Activated naive CD8-positive, alpha-beta T cell (primary cell): ENCODE results near the gene PTPN7.
"Not testable (repeated sequence)": the region's sequence is repeated elsewhere in the genome, so short reads cannot be mapped to it uniquely, and the experiment has no call there.

Experiments
- H3K27ac Mint-ChIP-seq: one replicate; pipeline ENCODE4 v1.8.0; 2021; ENCODE audit warnings: mixed read lengths
- H3K27me3 Mint-ChIP-seq: one replicate; pipeline ENCODE4 v1.8.0; 2021; ENCODE audit warnings: mixed read lengths
- H3K36me3 Mint-ChIP-seq: one replicate; pipeline ENCODE4 v1.8.0; 2021; ENCODE audit warnings: mixed read lengths
- H3K4me1 Mint-ChIP-seq: one replicate; pipeline ENCODE4 v1.8.0; 2021; ENCODE audit warnings: low read depth, mixed read lengths
- H3K4me3 Mint-ChIP-seq: one replicate; pipeline ENCODE4 v1.8.0; 2021; ENCODE audit warnings: mild to moderate bottlenecking, mixed read lengths
- H3K9me3 Mint-ChIP-seq: one replicate; pipeline ENCODE4 v1.8.0; 2021; ENCODE audit warnings: low read depth, mixed read lengths

The PTPN7 gene

GRCh38 chr1:202154148-202154765, 6.1 kb downstream of the PTPN7 start:
- Mint-ChIP-seq H3K27ac (peak overlapping the region; percentile 36), H3K27me3 (no peaks in the 10 kb centered on the region), H3K9me3 (no peaks in the 10 kb centered on the region), H3K4me3 (no peak overlapping the region), H3K4me1 (peaks cover 40% of the 10 kb centered on the region), H3K36me3 (peaks cover 15% of the 10 kb centered on the region)

- Mint-ChIP-seq H3K36me3 (peaks cover 13% of the 10 kb centered on the region), H3K27ac (no peak overlapping the region), H3K4me3 (no peak overlapping the region), H3K27me3 (no peaks in the 10 kb centered on the region), H3K9me3 (no peaks in the 10 kb centered on the region), H3K4me1 (peaks cover 36% of the 10 kb centered on the region)
Measured at GRCh38 chr1:202153284-202153683, 7.1 kb downstream of the PTPN7 start.

- peaks cover 13% of the 10 kb centered on the region for H3K36me3 Mint-ChIP-seq
Measured at GRCh38 chr1:202152399-202152798, 8.0 kb downstream of the PTPN7 start.

GRCh38 chr1:202151045-202151444, 9.4 kb downstream of the PTPN7 start:
- no peak overlapping the region for H3K4me3 Mint-ChIP-seq
- no peaks in the 10 kb centered on the region for H3K9me3 Mint-ChIP-seq
- H3K27ac Mint-ChIP-seq: peak overlapping the region; percentile 67
- no peaks in the 10 kb centered on the region for H3K27me3 Mint-ChIP-seq
- peaks cover 13% of the 10 kb centered on the region for H3K36me3 Mint-ChIP-seq
- H3K4me1 Mint-ChIP-seq: peaks cover 19% of the 10 kb centered on the region

More at GRCh38 chr1:202152399-202152798, 8.0 kb downstream of the PTPN7 start:
- Mint-ChIP-seq H3K4me3 (no peak overlapping the region), H3K4me1 (peaks cover 28% of the 10 kb centered on the region), H3K27me3 (no peaks in the 10 kb centered on the region), H3K27ac (no peak overlapping the region), H3K9me3 (no peaks in the 10 kb centered on the region)

- no peaks in the 10 kb centered on the region for H3K27me3 Mint-ChIP-seq
- H3K9me3 Mint-ChIP-seq: no peaks in the 10 kb centered on the region
- peaks cover 18% of the 10 kb centered on the region for H3K4me1 Mint-ChIP-seq
- peaks cover 11% of the 10 kb centered on the region for H3K36me3 Mint-ChIP-seq
- H3K4me3 Mint-ChIP-seq: no peak overlapping the region
- H3K27ac Mint-ChIP-seq: peak overlapping the region; percentile 67
Measured at GRCh38 chr1:202150602-202151001, 9.8 kb downstream of the PTPN7 start.

GRCh38 chr1:202150187-202150586, 10.2 kb downstream of the PTPN7 start:
- peaks cover 11% of the 10 kb centered on the region for H3K36me3 Mint-ChIP-seq
- no peak overlapping the region for H3K27ac Mint-ChIP-seq
- H3K9me3 Mint-ChIP-seq: no peaks in the 10 kb centered on the region
- peaks cover 19% of the 10 kb centered on the region for H3K4me1 Mint-ChIP-seq
- H3K4me3 Mint-ChIP-seq: no peak overlapping the region
- no peaks in the 10 kb centered on the region for H3K27me3 Mint-ChIP-seq

GRCh38 chr1:202149566-202149965, 10.8 kb downstream of the PTPN7 start:
- H3K36me3 Mint-ChIP-seq: peaks cover 8% of the 10 kb centered on the region
- H3K27ac Mint-ChIP-seq: no peak overlapping the region
- no peaks in the 10 kb centered on the region for H3K27me3 Mint-ChIP-seq
- no peak overlapping the region for H3K4me3 Mint-ChIP-seq
- H3K4me1 Mint-ChIP-seq: peaks cover 14% of the 10 kb centered on the region
- no peaks in the 10 kb centered on the region for H3K9me3 Mint-ChIP-seq

- Mint-ChIP-seq H3K27ac (no peak overlapping the region), H3K36me3 (peaks cover 8% of the 10 kb centered on the region), H3K4me1 (peaks cover 17% of the 10 kb centered on the region), H3K9me3 (no peaks in the 10 kb centered on the region), H3K27me3 (no peaks in the 10 kb centered on the region), H3K4me3 (no peak overlapping the region)
Measured at GRCh38 chr1:202148391-202148790, 12.0 kb downstream of the PTPN7 start.

GRCh38 chr1:202146993-202147392, 13.4 kb downstream of the PTPN7 start:
- H3K36me3 Mint-ChIP-seq: peaks cover 8% of the 10 kb centered on the region
- H3K27ac Mint-ChIP-seq: peak overlapping the region; percentile 41
- H3K9me3 Mint-ChIP-seq: no peaks in the 10 kb centered on the region
- no peaks in the 10 kb centered on the region for H3K27me3 Mint-ChIP-seq
- H3K4me3 Mint-ChIP-seq: no peak overlapping the region
- H3K4me1 Mint-ChIP-seq: peaks cover 28% of the 10 kb centered on the region

GRCh38 chr1:202146279-202146678, 14.1 kb downstream of the PTPN7 start:
- Mint-ChIP-seq H3K36me3 (peaks cover 7% of the 10 kb centered on the region), H3K27ac (no peak overlapping the region), H3K4me1 (peaks cover 31% of the 10 kb centered on the region)

GRCh38 chr1:202145744-202146140, 14.7 kb downstream of the PTPN7 start:
- H3K9me3 Mint-ChIP-seq, H3K36me3 Mint-ChIP-seq, H3K27me3 Mint-ChIP-seq: not testable (repeated sequence)
- H3K27ac Mint-ChIP-seq: peak overlapping the region; percentile 81
- H3K4me1 Mint-ChIP-seq: peaks cover 31% of the 10 kb centered on the region
- H3K4me3 Mint-ChIP-seq: peak overlapping the region; percentile 91

More at GRCh38 chr1:202146279-202146678, 14.1 kb downstream of the PTPN7 start:
- Mint-ChIP-seq H3K4me3 (no peak overlapping the region), H3K9me3 (no peaks in the 10 kb centered on the region), H3K27me3 (no peaks in the 10 kb centered on the region)

- no peaks in the 10 kb centered on the region for H3K36me3 Mint-ChIP-seq
- no peaks in the 10 kb centered on the region for H3K27me3 Mint-ChIP-seq
- H3K4me1 Mint-ChIP-seq: peaks cover 33% of the 10 kb centered on the region
- H3K9me3 Mint-ChIP-seq: no peaks in the 10 kb centered on the region
- H3K27ac Mint-ChIP-seq: peak overlapping the region; percentile 81
- peak overlapping the region; percentile 91 for H3K4me3 Mint-ChIP-seq
Measured at GRCh38 chr1:202145068-202145743, 15.2 kb downstream of the PTPN7 start.

- Mint-ChIP-seq H3K4me1 (peaks cover 33% of the 10 kb centered on the region), H3K9me3 (no peaks in the 10 kb centered on the region), H3K27ac (peak within 1 kb of the TSS; percentile 92), H3K4me3 (peak within 1 kb of the TSS; percentile 97), H3K36me3 (no peaks in the 10 kb centered on the region), H3K27me3 (no peaks in the 10 kb centered on the region)
Measured at GRCh38 chr1:202144402-202145067, 15.9 kb downstream of the PTPN7 start, which contains the start of gene ARL8A. Gene ARL8A, minus strand, starts transcription at chr1:202144737. Its CDS starts 165 bp downstream, at chr1:202144572.

GRCh38 chr1:202143768-202144401, 16.5 kb downstream of the PTPN7 start:
- peak overlapping the region; percentile 97 for H3K4me3 Mint-ChIP-seq
- no peaks in the 10 kb centered on the region for H3K36me3 Mint-ChIP-seq
- no peaks in the 10 kb centered on the region for H3K27me3 Mint-ChIP-seq
- H3K4me1 Mint-ChIP-seq: peaks cover 34% of the 10 kb centered on the region
- peak overlapping the region; percentile 92 for H3K27ac Mint-ChIP-seq
- no peaks in the 10 kb centered on the region for H3K9me3 Mint-ChIP-seq
